ENCODE measurements around the gene MACROD2. TPM values are rescaled to one million over a fixed set of nuclear protein-coding genes. Genes with fewer than 3 reads are reported as not detected.

Gene MACROD2
- polyA plus RNA-seq, 2 of the 4 experiments (the other 2 are of a cell fraction), result 0.96 to 1.3 TPM

- Histone ChIP-seq H3K9me3 (no peaks in the 10 kb centered on the region), H3K27ac (no peak overlapping the region), H3K4me2 (no peak overlapping the region), H3K4me1 (no peaks in the 10 kb centered on the region), H3K4me3 (no peak overlapping the region)
- DNase-seq (ENCODE audit: low read depth in 1 of 2, low spot score in 1 of 2), result no peak
- 47% methylated on average over 3 of the region's 3 CpGs for WGBS (ENCODE audit: missing lambda C conversion rate)
- CTCF ChIA-PET, result no interaction called here
- TF ChIP-seq ESRRA (IDR thresholded peaks at IDR 0.05; ENCODE audit: borderline replicate concordance, low read length), result no peak
- TF ChIP-seq CBX2 (IDR thresholded peaks at IDR 0.05; ENCODE audit: borderline replicate concordance, low read depth), result no peak
- TF ChIP-seq HOXB5 (CRISPR knock-in tag; IDR thresholded peaks at IDR 0.05), result no peak
- TF ChIP-seq PBX3 (IDR thresholded peaks at IDR 0.05), result no peak
- TF ChIP-seq ZC3H11A (IDR thresholded peaks at IDR 0.05), result no peak
- no peak for TF ChIP-seq CBX8 (IDR thresholded peaks at IDR 0.05)
- TF ChIP-seq EHF (CRISPR knock-in tag; IDR thresholded peaks at IDR 0.05), result no peak
- no peak for TF ChIP-seq BHLHE40 (IDR thresholded peaks at IDR 0.05; ENCODE audit: low read depth, low read length)
- TF ChIP-seq MAFK (IDR thresholded peaks at IDR 0.05; ENCODE audit: partially characterized antibody), result no peak
- no peak for TF ChIP-seq SREBF2 (IDR thresholded peaks at IDR 0.05)
- no peak for TF ChIP-seq REST (IDR thresholded peaks at IDR 0.05)
- no peak for TF ChIP-seq RARB (CRISPR knock-in tag; IDR thresholded peaks at IDR 0.05)
- TF ChIP-seq, protein P1, sequence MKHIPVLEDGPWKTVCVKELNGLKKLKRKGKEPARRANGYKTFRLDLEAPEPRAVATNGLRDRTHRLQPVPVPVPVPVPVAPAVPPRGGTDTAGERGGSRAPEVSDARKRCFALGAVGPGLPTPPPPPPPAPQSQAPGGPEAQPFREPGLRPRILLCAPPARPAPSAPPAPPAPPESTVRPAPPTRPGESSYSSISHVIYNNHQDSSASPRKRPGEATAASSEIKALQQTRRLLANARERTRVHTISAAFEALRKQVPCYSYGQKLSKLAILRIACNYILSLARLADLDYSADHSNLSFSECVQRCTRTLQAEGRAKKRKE (CRISPR knock-in tag; IDR thresholded peaks at IDR 0.05; ENCODE audit: low read depth), result no peak
- no peak for TF ChIP-seq FOSB (CRISPR knock-in tag; IDR thresholded peaks at IDR 0.05)
- TF ChIP-seq FOXS1 (CRISPR knock-in tag; IDR thresholded peaks at IDR 0.05), result no peak
- no peak for FAIRE-seq
- no peak for ATAC-seq
- POLR2A ChIA-PET, result no interaction called here
These were observed 2011.8 kb downstream of the MACROD2 start for GRCh38 chr20:16007164-16007563.

GRCh38 chr20:16007962-16008361 lies 2012.6 kb downstream of the MACROD2 start:
- no peak overlapping the region for H3K4me3 ChIP-seq
- ATAC-seq, result no peak
- WGBS (ENCODE audit: missing lambda C conversion rate), result 57% methylated on average over 9 of the region's 9 CpGs
- TF ChIP-seq MAFK (IDR thresholded peaks at IDR 0.05; ENCODE audit: partially characterized antibody) (peak; percentile 74), KDM1A (IDR thresholded peaks at IDR 0.05; ENCODE audit: low read depth) (no peak)
- H3K4me1 ChIP-seq, result no peaks in the 10 kb centered on the region
- ChIA-PET POLR2A (no interaction called here), CTCF (interaction anchor here (1.0 to 1.3 kb wide), 2 partner anchors 20 to 753 kb away, joined by 3 to 4 read pairs; no protein-coding TSS in a partner anchor)
- no peak for FAIRE-seq
- H3K27ac ChIP-seq, result no peak overlapping the region
- DNase-seq (ENCODE audit: low read depth in 1 of 2, low spot score in 1 of 2), result peak in 1 of 2 experiments; percentile 31
- no peaks in the 10 kb centered on the region for H3K9me3 ChIP-seq
- H3K4me2 ChIP-seq, result no peak overlapping the region

GRCh38 chr20:16011056-16011455 lies 2015.7 kb downstream of the MACROD2 start:
- no peak overlapping the region for H3K4me2 ChIP-seq
- no peaks in the 10 kb centered on the region for H3K9me3 ChIP-seq
- TF ChIP-seq FOSB (CRISPR knock-in tag; IDR thresholded peaks at IDR 0.05) (no peak), ZC3H11A (IDR thresholded peaks at IDR 0.05) (no peak), FOSL2 (IDR thresholded peaks at IDR 0.05) (no peak), FOSL2 (CRISPR knock-in tag; IDR thresholded peaks at IDR 0.05) (no peak), RCOR1 (IDR thresholded peaks at IDR 0.05; ENCODE audit: low read depth, low read length) (no peak), RAD21 (conservative IDR thresholded peaks at IDR 0.05 in 1 of 2, IDR thresholded peaks at IDR 0.05 in 1 of 2) (no peak), CHD4 (IDR thresholded peaks at IDR 0.05; ENCODE audit: borderline replicate concordance) (no peak), EHMT2 (IDR thresholded peaks at IDR 0.05; ENCODE audit: low read depth) (no peak)
- H3K4me3 ChIP-seq, result no peak overlapping the region
- 34% methylated on average over 6 of the region's 6 CpGs for WGBS (ENCODE audit: missing lambda C conversion rate)
- ChIA-PET POLR2A (no interaction called here), CTCF (interaction anchor here (0.7 kb wide), 1 partner anchor 373 kb away, joined by 3 read pairs; no protein-coding TSS in a partner anchor)
- FAIRE-seq (no peak), DNase-seq (ENCODE audit: low read depth in 1 of 2, low spot score in 1 of 2) (no peak), ATAC-seq (no peak)
- H3K27ac ChIP-seq, result no peak overlapping the region
- H3K4me1 ChIP-seq, result no peaks in the 10 kb centered on the region

Measured in A549 (cell line).